HG02642 (cell line): ENCODE results near the gene TMEM120A.

Experiments
- ATAC-seq: cut with Tn5 transposase; IDR thresholded peaks from one replicate; pipeline ENCODE4 v1.9.1; 2021; ENCODE audit warnings: mild to moderate bottlenecking; ENCODE audit not compliant: unreplicated experiment, poor library complexity

TMEM120A gene

GRCh38 chr7:75962607-75963380, 31.6 kb downstream of the TMEM120A start:
- no peak for ATAC-seq

- no peak for ATAC-seq
These were observed 33.2 kb downstream of the TMEM120A start for GRCh38 chr7:75961218-75961617.

- no peak for ATAC-seq
These were observed 34.0 kb downstream of the TMEM120A start for GRCh38 chr7:75960372-75960771.

GRCh38 chr7:75958802-75959543, 35.4 kb downstream of the TMEM120A start:
- no peak for ATAC-seq

- no peak for ATAC-seq
These were observed 37.2 kb downstream of the TMEM120A start for GRCh38 chr7:75957021-75957736.

- ATAC-seq = no peak
These were observed 39.0 kb downstream of the TMEM120A start for GRCh38 chr7:75955331-75955955.

GRCh38 chr7:75953931-75954330, 40.5 kb downstream of the TMEM120A start:
- no peak for ATAC-seq

GRCh38 chr7:75953431-75953830, 41.0 kb downstream of the TMEM120A start:
- ATAC-seq = no peak

- ATAC-seq = no peak
These were observed 42.9 kb downstream of the TMEM120A start for GRCh38 chr7:75951506-75951905.

GRCh38 chr7:75950111-75950681, 44.2 kb downstream of the TMEM120A start:
- ATAC-seq = no peak

GRCh38 chr7:75948179-75948578, 46.2 kb downstream of the TMEM120A start:
- ATAC-seq = no peak

- ATAC-seq = no peak
These were observed 48.1 kb downstream of the TMEM120A start for GRCh38 chr7:75946207-75946855.

GRCh38 chr7:75945297-75946168, 48.9 kb downstream of the TMEM120A start:
- no peak for ATAC-seq

- ATAC-seq = no peak
These were observed 49.9 kb downstream of the TMEM120A start for GRCh38 chr7:75944507-75944906.

- ATAC-seq = no peak
These were observed 50.5 kb downstream of the TMEM120A start for GRCh38 chr7:75943864-75944263.

- ATAC-seq = no peak
These were observed 55.5 kb downstream of the TMEM120A start for GRCh38 chr7:75938921-75939320.

- ATAC-seq = no peak
These were observed 56.2 kb downstream of the TMEM120A start for GRCh38 chr7:75937958-75938786.
